Natural killer cell (primary cell): Measurements from ENCODE around the gene PTPRN2. TPM values are rescaled to one million over a fixed set of nuclear protein-coding genes. Genes with fewer than 3 reads are reported as not detected.

Experiments used
- ATAC-seq, 3 donors: fragments of 150-1000 bp in 2 of 3; fragments of 200-7000 bp in 1 of 3; cut with Tn5 transposase; 1 replicate in 1 of 3; 2 replicates in 2 of 3; pipeline ENCODE4 v1.10.0; 2021; ENCODE audit warnings: mild to moderate bottlenecking in 2 of 3, moderate library complexity in 2 of 3
- DNase-seq, 2 donors: peaks; one replicate each; pipeline versions ENCODE4 v3.0.0 to v3.0.0-alpha.2; 2013 to 2021; ENCODE audit warnings: mixed read lengths in 1 of 2
- H3K27ac ChIP-seq: one replicate; pipeline ENCODE4 v1.5.1; 2013; ENCODE audit warnings: mild to moderate bottlenecking, low read length
- H3K27me3 ChIP-seq: one replicate; pipeline ENCODE4 v1.6.1; 2013; ENCODE audit warnings: low read length; ENCODE audit not compliant: control insufficient read depth, insufficient read depth
- H3K36me3 ChIP-seq: one replicate; pipeline ENCODE4 v1.6.1; 2013; ENCODE audit warnings: low read length; ENCODE audit not compliant: control insufficient read depth, insufficient read depth
- H3K4me1 ChIP-seq: one replicate; pipeline ENCODE4 v1.6.1; 2013; ENCODE audit warnings: low read length; ENCODE audit not compliant: control insufficient read depth, insufficient read depth
- H3K4me3 ChIP-seq: one replicate; pipeline ENCODE4 v1.5.1; 2013; ENCODE audit warnings: low read length
- H3K9me3 ChIP-seq: one replicate; pipeline ENCODE4 v1.6.1; 2013; ENCODE audit warnings: low read length; ENCODE audit not compliant: control insufficient read depth, insufficient read depth
- H3K27ac Mint-ChIP-seq, 2 donors: one replicate each; pipeline ENCODE4 v1.8.0; 2022; ENCODE audit warnings: mild to moderate bottlenecking in 2 of 2, mixed read lengths in 2 of 2, moderate library complexity in 1 of 2
- H3K27me3 Mint-ChIP-seq, 2 donors: one replicate each; pipeline ENCODE4 v1.8.0; 2022; ENCODE audit warnings: low read depth in 2 of 2, mixed read lengths in 2 of 2
- H3K36me3 Mint-ChIP-seq: one replicate; pipeline ENCODE4 v1.8.0; 2022; ENCODE audit warnings: mixed read lengths
- H3K4me1 Mint-ChIP-seq, 2 donors: one replicate each; pipeline ENCODE4 v1.8.0; 2022; ENCODE audit warnings: mixed read lengths in 2 of 2
- H3K4me3 Mint-ChIP-seq: one replicate; pipeline ENCODE4 v1.8.0; 2022; ENCODE audit warnings: mild to moderate bottlenecking, moderate library complexity, mixed read lengths
- H3K9me3 Mint-ChIP-seq, 2 donors: one replicate each; pipeline ENCODE4 v1.8.0; 2022; ENCODE audit warnings: mixed read lengths in 2 of 2
- WGBS: methylation state at CpG from one replicate; pipeline ENCODE4 v1.1.7; 2013; ENCODE audit warnings: missing lambda C conversion rate; ENCODE audit not compliant: insufficient coverage; 5-methylcytosine and 5-hydroxymethylcytosine counted together
- intact Hi-C: fragments of 100-400 bp; cut with micrococcal nuclease; formaldehyde crosslinking; loops from one replicate; pipeline ENCODE4 v1.14.2; 2022
- total RNA-seq, 4 donors: library from RNA; stranded (reverse); fragments of 120-200 nt in 1 of 4; gene quantifications; one replicate each; pipeline versions ENCODE4 v1.2.3 to v1.2.4, GENCODE V29; 2013 to 2022
- TF ChIP-seq, protein P1 (sequence below): fragments of 200-600 bp; IDR thresholded peaks from one replicate; pipeline ENCODE4 v1.8.0; 2022; ENCODE audit warnings: antibody characterized with exemption

The PTPRN2 gene
- total RNA-seq, 3 donors from 2014 or later (not counting 1 experiment from before 2014, with no cell fraction given) = 1.3 to 2.5 (median 1.9) TPM

DNA sequence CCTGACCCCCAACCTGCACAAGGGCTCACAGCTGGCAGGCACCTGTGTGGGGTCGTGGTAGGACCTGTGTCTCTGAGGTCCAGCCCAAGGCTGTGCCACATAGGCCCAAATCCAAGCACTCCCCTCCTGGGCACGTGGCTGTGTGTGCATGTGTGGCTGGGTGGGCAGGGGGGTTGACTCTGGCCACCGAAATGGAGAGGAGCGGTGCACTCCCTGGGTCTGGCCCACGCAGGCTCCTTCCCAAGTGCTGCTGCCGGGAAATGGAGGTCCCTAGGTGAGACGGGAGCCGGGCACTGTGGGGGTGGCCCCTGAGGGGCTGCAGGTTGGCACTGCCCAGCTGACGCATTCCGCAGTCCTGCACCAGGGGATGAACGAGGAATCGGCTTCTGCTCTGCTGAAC, 722.7 kb downstream of the PTPRN2 start:
- no peak overlapping the region for H3K27ac ChIP-seq
- no peaks in the 10 kb centered on the region for H3K36me3 ChIP-seq
- Mint-ChIP-seq H3K27ac (no peak overlapping the region), H3K4me3 (no peak overlapping the region), H3K4me1 (no peaks in the 10 kb centered on the region), H3K36me3 (no peaks in the 10 kb centered on the region), H3K27me3 (no peaks in the 10 kb centered on the region), H3K9me3 (no peaks in the 10 kb centered on the region)
- no peaks in the 10 kb centered on the region for H3K27me3 ChIP-seq
- no peak for DNase-seq
- H3K9me3 ChIP-seq = no peaks in the 10 kb centered on the region
- intact Hi-C loops = no loop called here
- ATAC-seq = no peak
- TF ChIP-seq, protein P1, sequence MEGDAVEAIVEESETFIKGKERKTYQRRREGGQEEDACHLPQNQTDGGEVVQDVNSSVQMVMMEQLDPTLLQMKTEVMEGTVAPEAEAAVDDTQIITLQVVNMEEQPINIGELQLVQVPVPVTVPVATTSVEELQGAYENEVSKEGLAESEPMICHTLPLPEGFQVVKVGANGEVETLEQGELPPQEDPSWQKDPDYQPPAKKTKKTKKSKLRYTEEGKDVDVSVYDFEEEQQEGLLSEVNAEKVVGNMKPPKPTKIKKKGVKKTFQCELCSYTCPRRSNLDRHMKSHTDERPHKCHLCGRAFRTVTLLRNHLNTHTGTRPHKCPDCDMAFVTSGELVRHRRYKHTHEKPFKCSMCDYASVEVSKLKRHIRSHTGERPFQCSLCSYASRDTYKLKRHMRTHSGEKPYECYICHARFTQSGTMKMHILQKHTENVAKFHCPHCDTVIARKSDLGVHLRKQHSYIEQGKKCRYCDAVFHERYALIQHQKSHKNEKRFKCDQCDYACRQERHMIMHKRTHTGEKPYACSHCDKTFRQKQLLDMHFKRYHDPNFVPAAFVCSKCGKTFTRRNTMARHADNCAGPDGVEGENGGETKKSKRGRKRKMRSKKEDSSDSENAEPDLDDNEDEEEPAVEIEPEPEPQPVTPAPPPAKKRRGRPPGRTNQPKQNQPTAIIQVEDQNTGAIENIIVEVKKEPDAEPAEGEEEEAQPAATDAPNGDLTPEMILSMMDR = no peak
- no peaks in the 10 kb centered on the region for H3K4me1 ChIP-seq
- H3K4me3 ChIP-seq = no peak overlapping the region
- 92% methylated on average over 12 of the region's 12 CpGs for WGBS

DNA sequence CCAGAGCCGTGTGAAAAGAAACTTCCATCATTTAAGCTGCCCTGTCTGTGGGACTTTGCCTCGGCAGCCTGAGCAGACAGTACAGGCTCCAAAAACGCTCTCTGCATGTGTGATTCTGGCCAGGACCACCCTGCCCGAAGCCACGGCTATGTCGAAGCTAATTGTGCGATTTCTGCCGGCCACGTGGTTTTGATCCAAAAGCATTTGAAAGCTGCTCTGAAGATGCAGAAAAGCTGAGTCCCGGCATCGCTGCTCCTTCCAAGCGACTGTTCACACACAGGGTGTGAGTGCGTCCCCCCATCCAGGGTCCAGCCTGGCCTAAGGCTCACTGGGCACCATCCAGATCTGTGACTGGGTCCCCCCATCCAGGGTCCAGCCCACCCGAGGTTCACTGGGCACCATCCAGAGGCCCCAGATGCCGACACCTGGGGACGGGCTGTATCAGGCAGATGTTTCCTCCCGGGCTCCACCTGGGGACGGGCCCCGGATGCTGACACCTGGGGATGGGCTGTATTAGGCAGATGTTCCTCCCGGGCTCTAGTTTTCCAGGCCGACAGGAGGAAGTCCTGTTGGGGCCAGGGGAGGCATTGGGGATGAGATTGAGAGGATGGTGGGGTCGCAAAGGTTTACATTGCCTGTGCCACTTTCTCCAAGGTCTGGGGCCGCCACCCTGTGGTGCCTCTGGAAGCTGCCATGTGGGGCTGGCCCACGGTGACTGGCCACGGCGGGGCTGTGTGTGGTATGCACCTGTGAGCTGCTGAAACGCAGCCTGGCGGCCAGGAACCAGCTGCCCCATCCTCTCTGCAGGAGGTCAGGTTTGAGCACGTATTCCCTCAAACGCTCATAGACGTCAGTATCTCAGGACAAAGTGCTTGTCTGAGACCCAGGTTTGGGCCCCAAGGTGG, 723.5 kb downstream of the PTPRN2 start:
- Histone ChIP-seq H3K27ac (no peak overlapping the region), H3K27me3 (no peaks in the 10 kb centered on the region), H3K4me1 (no peaks in the 10 kb centered on the region), H3K9me3 (no peaks in the 10 kb centered on the region), H3K4me3 (no peak overlapping the region), H3K36me3 (no peaks in the 10 kb centered on the region)
- ATAC-seq = no peak
- TF ChIP-seq, protein P1 = no peak
- Mint-ChIP-seq H3K9me3 (no peaks in the 10 kb centered on the region), H3K27me3 (no peaks in the 10 kb centered on the region), H3K4me1 (no peaks in the 10 kb centered on the region), H3K4me3 (no peak overlapping the region), H3K36me3 (no peaks in the 10 kb centered on the region), H3K27ac (no peak overlapping the region)
- intact Hi-C loops = no loop called here
- WGBS = 88% methylated on average over 31 of the region's 31 CpGs
- DNase-seq = no peak

DNA sequence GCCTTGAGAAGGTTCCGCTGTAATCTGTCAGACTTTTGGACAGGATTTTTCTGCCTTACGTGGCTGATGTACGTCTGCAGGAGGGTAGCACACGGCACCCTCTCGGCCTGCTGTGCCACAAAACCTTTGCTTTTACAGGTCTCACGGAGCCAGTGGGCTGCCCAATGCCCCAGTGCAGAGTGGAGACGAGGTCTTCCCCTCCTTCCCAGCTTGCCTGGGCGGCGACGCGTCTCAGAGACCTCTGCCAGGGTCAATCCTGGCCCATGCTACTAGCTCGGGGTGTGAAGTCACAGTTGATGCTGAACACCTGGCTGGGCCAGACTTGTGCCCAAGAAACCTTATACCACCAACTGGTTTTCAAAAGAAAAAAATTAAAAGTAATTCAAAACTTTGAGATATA, 724.4 kb downstream of the PTPRN2 start:
- Histone ChIP-seq H3K27ac (no peak overlapping the region), H3K9me3 (no peaks in the 10 kb centered on the region), H3K4me3 (no peak overlapping the region), H3K27me3 (no peaks in the 10 kb centered on the region), H3K36me3 (no peaks in the 10 kb centered on the region), H3K4me1 (no peaks in the 10 kb centered on the region)
- H3K4me3 Mint-ChIP-seq = no peak overlapping the region
- DNase-seq (no peak), ATAC-seq (no peak)
- WGBS = 92% methylated on average over 12 of the region's 12 CpGs
- no peaks in the 10 kb centered on the region for H3K9me3 Mint-ChIP-seq
- TF ChIP-seq, protein P1 = no peak
- H3K27me3 Mint-ChIP-seq = no peaks in the 10 kb centered on the region
- no peaks in the 10 kb centered on the region for H3K4me1 Mint-ChIP-seq
- no peaks in the 10 kb centered on the region for H3K36me3 Mint-ChIP-seq
- no peak overlapping the region for H3K27ac Mint-ChIP-seq
- intact Hi-C loops = no loop called here
